Measurements from ENCODE around the gene CHMP3.

- TF ChIP-seq SIN3A (IDR thresholded peaks at IDR 0.05; ENCODE audit: low read depth) (no peak), EZH2 (IDR thresholded peaks at IDR 0.05) (no peak), CTCF (IDR thresholded peaks at IDR 0.05 in 2 of 3, conservative IDR thresholded peaks at IDR 0.05 in 1 of 3; ENCODE audit: borderline replicate concordance in 1 of 3, insufficient read depth in 1 of 3, low read depth in 2 of 3, low read length in 2 of 3) (no peak), POLR2AphosphoS5 (IDR thresholded peaks at IDR 0.05; ENCODE audit: low read depth, low read length) (no peak), REST (IDR thresholded peaks at IDR 0.05; ENCODE audit: low read depth) (no peak), ATF3 (IDR thresholded peaks at IDR 0.05) (no peak), CEBPB (IDR thresholded peaks at IDR 0.05; ENCODE audit: low read depth) (no peak), RAD21 (IDR thresholded peaks at IDR 0.05; ENCODE audit: low read depth) (no peak), POLR2A (IDR thresholded peaks at IDR 0.05; ENCODE audit: borderline replicate concordance, extremely low read depth, insufficient read depth, insufficient read length) (no peak), MAX (IDR thresholded peaks at IDR 0.05) (no peak), EZH2phosphoT487 (IDR thresholded peaks at IDR 0.05; ENCODE audit: borderline replicate concordance) (no peak), SP1 (IDR thresholded peaks at IDR 0.05; ENCODE audit: low read depth) (no peak), YY1 (IDR thresholded peaks at IDR 0.05; ENCODE audit: extremely low read depth, insufficient replicate concordance, low read depth, low read length) (no peak)
Measured at GRCh38 chr2:86499326-86499725, 63.9 kb downstream of the CHMP3 start.

Data from HCT116 (cell line).